Measurements from ENCODE around the gene WNT2B. TPM values are rescaled to one million over a fixed set of nuclear protein-coding genes. Genes with fewer than 3 reads are reported as not detected.

WNT2B gene
- polyA plus RNA-seq, 3 donors: 0.52 to 2.6 (median 1.3) TPM

DNA sequence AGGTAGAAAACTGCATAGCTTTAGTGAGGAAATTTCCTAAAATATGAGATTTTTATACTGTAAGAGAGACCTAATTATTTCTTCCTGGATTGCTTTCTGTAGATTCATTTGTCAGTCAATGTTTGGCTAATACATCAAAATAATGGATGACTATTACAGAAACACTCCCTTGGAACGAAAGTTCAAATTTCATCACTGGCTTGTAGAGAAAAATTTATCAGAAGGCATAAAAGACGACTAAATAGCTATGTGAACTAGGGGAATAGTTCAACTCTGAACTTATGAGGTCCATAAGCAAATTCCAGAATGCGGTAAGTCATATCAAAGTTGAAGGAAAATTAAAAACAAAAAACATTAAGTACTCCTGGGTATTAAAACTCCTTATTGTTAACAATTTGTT lies 36.0 kb downstream of the WNT2B start:
- H3K27ac ChIP-seq (ENCODE audit: low read depth, low read length): no peak overlapping the region
- 57 to 67% (median 63%) methylated on average over 3 of the region's 3 CpGs for WGBS, 3 donors

GRCh38 chr1:112546076-112546475 lies 37.3 kb downstream of the WNT2B start:
- 83 to 97% (median 95%) methylated on average over 2 of the region's 2 CpGs for WGBS, 3 donors
- no peak overlapping the region for H3K27ac ChIP-seq (ENCODE audit: low read depth, low read length)

DNA sequence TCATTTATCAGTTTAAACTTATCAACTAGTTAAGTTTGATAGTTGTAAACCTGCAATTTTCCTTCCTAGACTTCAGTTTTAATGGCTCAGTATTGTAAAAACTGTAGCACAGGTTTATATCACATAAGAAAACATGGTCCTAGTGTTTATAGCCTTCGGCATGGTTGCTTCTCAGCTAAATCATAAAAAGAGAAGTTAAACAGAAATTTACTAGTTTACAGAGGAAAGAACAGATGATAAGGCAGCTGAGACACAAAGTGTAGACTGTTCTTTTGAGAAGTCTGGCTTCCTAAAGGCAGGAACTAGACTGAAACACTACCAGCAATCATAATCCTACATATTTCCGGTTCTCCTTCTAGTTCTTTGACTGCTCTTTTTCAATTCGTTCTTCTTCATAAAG lies 39.8 kb downstream of the WNT2B start:
- no peak overlapping the region for H3K27ac ChIP-seq (ENCODE audit: low read depth, low read length)
- 68 to 79% (median 68%) methylated on average over 3 of the region's 3 CpGs for whole genome bisulfite sequencing, 3 donors

DNA sequence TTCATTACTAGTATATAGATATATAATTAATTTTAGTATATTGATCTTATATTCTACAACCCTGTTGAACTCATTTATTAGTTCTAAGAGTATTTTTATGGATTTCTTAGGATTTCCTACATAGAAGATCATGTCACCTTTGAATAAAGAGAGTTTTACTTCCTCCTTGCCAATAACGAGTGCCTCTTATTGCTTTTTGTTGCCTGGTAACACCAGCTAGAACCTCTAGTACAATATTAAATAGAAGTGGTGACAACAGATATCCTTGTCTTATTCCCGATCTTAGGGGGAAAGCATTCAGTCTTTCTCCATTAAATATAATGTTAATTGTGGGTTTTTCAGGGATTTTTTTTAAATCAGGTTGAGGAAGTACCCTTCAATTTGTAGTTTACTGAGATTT lies 40.8 kb downstream of the WNT2B start:
- 78 to 84% (median 81%) methylated on average over 2 of the region's 2 CpGs for WGBS, 3 donors
- H3K27ac ChIP-seq (ENCODE audit: low read depth, low read length): no peak overlapping the region

DNA sequence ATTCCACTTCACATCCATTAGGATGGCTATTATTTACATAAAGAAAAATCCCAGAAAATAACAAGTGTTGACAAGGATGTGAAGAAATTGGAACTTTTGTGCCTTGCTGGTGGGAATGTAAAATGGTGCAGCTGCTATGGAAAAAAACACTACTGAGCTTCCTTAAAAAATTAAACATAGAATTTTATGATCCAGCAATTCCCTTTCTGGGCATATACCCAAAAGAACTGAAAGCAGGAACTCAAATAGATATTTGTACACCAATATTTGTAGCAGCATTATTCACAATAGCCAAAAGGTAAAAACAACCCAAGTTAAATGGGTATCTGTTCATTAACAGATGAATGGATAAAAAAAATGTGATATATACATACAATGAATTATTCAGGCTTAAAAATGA lies 45.6 kb downstream of the WNT2B start:
- no peak overlapping the region for H3K27ac ChIP-seq (ENCODE audit: low read depth, low read length)

DNA sequence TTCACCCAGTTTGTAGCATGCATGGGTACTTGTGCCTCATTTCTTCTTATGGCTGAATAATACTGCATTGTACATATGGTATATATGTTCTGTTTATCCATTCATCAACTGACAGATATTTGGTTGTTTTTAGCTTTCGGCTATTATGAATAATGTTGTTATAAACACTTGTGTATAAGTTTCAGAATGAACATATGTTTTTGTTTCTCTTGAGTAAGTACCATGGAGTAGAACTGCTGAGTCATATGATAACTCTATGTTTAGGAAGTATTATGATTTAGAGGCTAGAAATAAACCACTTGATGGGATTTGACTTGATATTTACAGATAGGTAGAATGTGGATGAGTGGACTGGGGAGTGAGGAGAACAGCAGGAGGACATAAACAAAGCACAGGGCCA lies 48.6 kb downstream of the WNT2B start:
- WGBS, 3 donors: 89 to 100% (median 91%) methylated on average over 1 of the region's 1 CpG
- no peak overlapping the region for H3K27ac ChIP-seq (ENCODE audit: low read depth, low read length)

DNA sequence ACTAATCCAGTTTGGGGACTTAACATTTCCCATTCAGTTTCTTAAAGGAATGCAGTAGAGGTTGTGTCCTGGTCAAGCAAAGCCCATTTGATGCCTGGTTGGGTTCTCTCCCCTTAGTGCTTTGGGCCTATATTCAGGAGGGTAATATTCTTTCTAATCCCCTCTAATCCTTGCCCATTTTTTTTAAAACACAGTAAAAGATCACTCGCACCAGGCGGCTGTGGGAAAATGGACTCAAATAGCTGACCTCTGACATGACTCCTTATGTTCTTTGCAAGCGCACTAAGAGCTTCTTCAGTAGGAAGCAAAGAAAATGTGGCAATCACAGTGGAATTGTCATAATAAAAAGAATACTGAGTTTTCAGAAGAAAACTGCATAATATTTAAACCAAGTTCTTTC lies 49.9 kb downstream of the WNT2B start:
- no peak overlapping the region for H3K27ac ChIP-seq (ENCODE audit: low read depth, low read length)
- 89 to 93% (median 92%) methylated on average over 3 of the region's 3 CpGs for WGBS, 3 donors

- no peak overlapping the region for H3K27ac ChIP-seq (ENCODE audit: low read depth, low read length)
Observed at GRCh38 chr1:112563341-112563740, 54.6 kb downstream of the WNT2B start.

GRCh38 chr1:112564081-112564480 lies 55.3 kb downstream of the WNT2B start:
- H3K27ac ChIP-seq (ENCODE audit: low read depth, low read length): no peak overlapping the region
- WGBS, 3 donors: 91 to 98% (median 95%) methylated on average over 1 of the region's 1 CpG

GRCh38 chr1:112565800-112566199 lies 57.0 kb downstream of the WNT2B start:
- 91 to 100% (median 95%) methylated on average over 1 of the region's 1 CpG for WGBS, 3 donors
- no peak overlapping the region for H3K27ac ChIP-seq (ENCODE audit: low read depth, low read length)

GRCh38 chr1:112575154-112575804 lies 66.5 kb downstream of the WNT2B start:
- H3K27ac ChIP-seq (ENCODE audit: low read depth, low read length): no peak overlapping the region
- 84 to 94% (median 89%) methylated on average over 8 of the region's 8 CpGs for WGBS, 3 donors

DNA sequence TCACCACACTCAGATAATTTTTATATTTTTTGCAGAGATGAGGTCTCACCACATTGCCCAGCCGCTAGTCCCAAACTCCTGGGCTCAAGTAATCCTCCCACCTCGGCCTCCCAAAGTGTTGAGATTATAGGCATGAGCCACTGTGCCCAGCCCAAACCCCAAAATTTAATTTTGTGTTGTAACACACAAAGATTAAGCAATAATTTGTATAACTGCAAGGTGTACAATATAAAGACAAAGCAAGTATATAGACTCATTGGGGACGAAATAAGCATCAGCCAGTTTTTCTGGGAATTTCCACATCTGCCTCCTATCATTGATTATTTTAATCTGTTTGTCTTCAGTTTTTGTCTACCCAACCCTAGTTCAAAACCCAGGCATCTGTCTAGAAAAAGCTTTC lies 67.5 kb downstream of the WNT2B start:
- H3K27ac ChIP-seq (ENCODE audit: low read depth, low read length): no peak overlapping the region
- 84 to 98% (median 95%) methylated on average over 3 of the region's 3 CpGs for WGBS, 3 donors

Other genes starting within 250 kb of the WNT2B start
- gene CTTNBP2NL, start 112.8 kb upstream of the WNT2B start, polyA plus RNA-seq: 10 to 100 TPM in 1 of 3 donors, 1 to 10 TPM in 2; 1.9 to 11.8 (median 8.5) TPM
- gene ST7L, start 110.2 kb downstream of the WNT2B start, polyA plus RNA-seq: 10 to 100 TPM in 1 of 3 donors, 1 to 10 TPM in 2; 6.6 to 10.6 (median 8.0) TPM
- 10 to 100 TPM; 20.8 to 75.8 (median 46.8) TPM for gene CAPZA1, start 110.9 kb downstream of the WNT2B start, polyA plus RNA-seq
- 10 to 100 TPM; 18.4 to 38.2 (median 29.3) TPM for gene MOV10, start 165.7 kb downstream of the WNT2B start, polyA plus RNA-seq
- gene RHOC, start 198.2 kb downstream of the WNT2B start, polyA plus RNA-seq: 100 to 1,000 TPM in 2 of 3 donors, 10 to 100 TPM in 1; 91.9 to 321 (median 266) TPM
- gene PPM1J, start 206.4 kb downstream of the WNT2B start, polyA plus RNA-seq: 1 to 10 TPM in 1 of 3 donors, under 1 TPM in 2; 0.62 to 2.1 (median 0.67) TPM